Prostate gland (tissue), 2 donors: ENCODE data around the gene LPP. TPM values are rescaled to one million over a fixed set of nuclear protein-coding genes. Genes with fewer than 3 reads are reported as not detected.
A peak's percentile ranks its signal among the peaks of the same experiment; 100 is the strongest.

Source experiments
- DNase-seq: peaks from one replicate; pipeline ENCODE4 v3.0.0-alpha.2; 2019; ENCODE audit warnings: low spot score
- H3K27ac ChIP-seq, 2 donors: fragments of 200-600 bp; sonication (generic); 2 replicates each; pipeline ENCODE4 v1.5.1; 2017 to 2019
- H3K27me3 ChIP-seq: fragments of 200-600 bp; sonication (generic); replicated peaks from 2 replicates; pipeline ENCODE4 v1.5.1; 2019; ENCODE audit not compliant: insufficient read depth
- H3K36me3 ChIP-seq, 2 donors: fragments of 200-600 bp; sonication (generic); 1 replicate in 1 of 2; 2 replicates in 1 of 2; pipeline versions ENCODE4 v1.5.1 to v1.8.1; 2017 to 2019
- H3K4me1 ChIP-seq: fragments of 200-600 bp; sonication (generic); replicated peaks from 2 replicates; pipeline ENCODE4 v1.5.1; 2019
- H3K4me3 ChIP-seq, 2 donors: fragments of 200-600 bp; sonication (generic); 2 replicates each; pipeline ENCODE4 v1.5.1; 2017 to 2019
- H3K9me3 ChIP-seq: fragments of 200-600 bp; sonication (generic); 2 replicates; pipeline ENCODE4 v1.5.1; 2017
- POLR2A ChIP-seq: fragments of 450-650 bp; IDR thresholded peaks from one replicate; pipeline ENCODE4 v1.6.1; 2016; ENCODE audit warnings: antibody characterized with exemption, mild to moderate bottlenecking
- POLR2AphosphoS5 ChIP-seq: sonication (generic); formaldehyde crosslinking; IDR thresholded peaks from one replicate; pipeline ENCODE4 v1.6.1; 2017; ENCODE audit warnings: antibody characterized with exemption
- WGBS: methylation state at CpG from one replicate; pipeline ENCODE4 v1.1.5; 2018; 5-methylcytosine and 5-hydroxymethylcytosine counted together
- intact Hi-C: fragments of 100-400 bp; cut with DNase I; formaldehyde crosslinking; loops from one replicate; pipeline ENCODE4 v1.14.2; 2022
- total RNA-seq, 2 donors: library from RNA; depleted of rRNA; stranded (reverse); fragments of >200 nt; gene quantifications; one replicate each; pipeline ENCODE4 v1.1.0, GENCODE V29; 2016
- TF ChIP-seq, protein P1 (sequence below), 4 experiments: fragments of 200-600 bp in 2 of 4; fragments of 450-650 bp in 2 of 4; sonication (generic) in 2 of 4; IDR thresholded peaks; 1 replicate in 3 of 4; 2 replicates in 1 of 4; pipeline ENCODE4 v1.5.1; 2016 to 2019; ENCODE audit warnings: antibody characterized with exemption in 4 of 4, mild to moderate bottlenecking in 2 of 4, moderate library complexity in 2 of 4

The LPP gene
- total RNA-seq, 2 donors from 2014 or later, result 219 to 248 TPM

DNA sequence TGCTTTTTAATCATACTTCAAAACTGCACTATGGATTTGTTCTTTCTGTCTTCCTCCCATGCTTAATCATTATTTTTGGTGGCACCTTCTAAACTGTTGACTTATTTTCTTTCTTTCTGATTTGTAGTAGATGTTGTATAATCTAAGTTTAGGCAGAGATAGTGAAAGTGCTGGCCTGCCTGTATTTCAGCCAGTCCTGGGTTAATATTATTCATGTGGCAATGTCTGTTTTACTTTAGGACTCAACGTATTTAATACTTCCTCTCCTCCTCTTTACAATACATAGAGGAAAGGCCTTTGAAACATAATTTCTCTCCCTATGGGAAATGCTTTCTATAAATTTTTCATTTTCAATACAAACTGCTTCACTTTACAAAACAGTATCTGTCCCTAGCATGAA lies 690.1 kb downstream of the LPP start:
- WGBS, result 74% methylated on average over 1 of the region's 1 CpG

DNA sequence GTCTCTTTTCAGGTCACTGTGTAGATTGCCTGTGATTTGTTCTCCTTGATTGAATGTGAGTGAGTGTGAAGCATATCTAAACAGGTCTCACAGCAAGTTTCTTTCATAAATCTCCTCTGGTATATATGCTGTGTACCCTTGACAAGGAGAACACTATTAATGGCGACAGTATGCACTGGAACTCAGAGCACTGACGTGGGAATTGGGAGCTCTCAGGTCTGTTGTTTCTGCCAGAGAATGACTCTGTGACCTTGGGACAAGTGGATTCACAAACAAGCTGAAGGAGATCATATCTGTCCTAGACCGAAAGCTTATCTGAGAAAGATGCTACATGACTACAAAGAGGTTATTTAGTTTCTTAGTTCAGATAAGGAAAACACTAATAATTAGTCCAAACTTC lies 691.6 kb downstream of the LPP start:
- no peak for TF ChIP-seq POLR2A
- no peak for TF ChIP-seq POLR2AphosphoS5
- TF ChIP-seq, protein P1, sequence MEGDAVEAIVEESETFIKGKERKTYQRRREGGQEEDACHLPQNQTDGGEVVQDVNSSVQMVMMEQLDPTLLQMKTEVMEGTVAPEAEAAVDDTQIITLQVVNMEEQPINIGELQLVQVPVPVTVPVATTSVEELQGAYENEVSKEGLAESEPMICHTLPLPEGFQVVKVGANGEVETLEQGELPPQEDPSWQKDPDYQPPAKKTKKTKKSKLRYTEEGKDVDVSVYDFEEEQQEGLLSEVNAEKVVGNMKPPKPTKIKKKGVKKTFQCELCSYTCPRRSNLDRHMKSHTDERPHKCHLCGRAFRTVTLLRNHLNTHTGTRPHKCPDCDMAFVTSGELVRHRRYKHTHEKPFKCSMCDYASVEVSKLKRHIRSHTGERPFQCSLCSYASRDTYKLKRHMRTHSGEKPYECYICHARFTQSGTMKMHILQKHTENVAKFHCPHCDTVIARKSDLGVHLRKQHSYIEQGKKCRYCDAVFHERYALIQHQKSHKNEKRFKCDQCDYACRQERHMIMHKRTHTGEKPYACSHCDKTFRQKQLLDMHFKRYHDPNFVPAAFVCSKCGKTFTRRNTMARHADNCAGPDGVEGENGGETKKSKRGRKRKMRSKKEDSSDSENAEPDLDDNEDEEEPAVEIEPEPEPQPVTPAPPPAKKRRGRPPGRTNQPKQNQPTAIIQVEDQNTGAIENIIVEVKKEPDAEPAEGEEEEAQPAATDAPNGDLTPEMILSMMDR (IDR thresholded peaks at IDR 0.05), result no peak
- WGBS, result 81% methylated on average over 3 of the region's 3 CpGs

More for the DNA sequence above, 690.1 kb downstream of the LPP start:
- intact Hi-C loops, result no loop called here
- TF ChIP-seq, protein P1 (IDR thresholded peaks at IDR 0.05), result no peak
- TF ChIP-seq POLR2A (no peak), POLR2AphosphoS5 (no peak)
- Histone ChIP-seq H3K4me3 (no peak overlapping the region), H3K27me3 (no peaks in the 10 kb centered on the region), H3K9me3 (no peaks in the 10 kb centered on the region), H3K36me3 (no peaks in the 10 kb centered on the region), H3K27ac (no peak overlapping the region), H3K4me1 (no peaks in the 10 kb centered on the region)
- DNase-seq, result no peak

DNA sequence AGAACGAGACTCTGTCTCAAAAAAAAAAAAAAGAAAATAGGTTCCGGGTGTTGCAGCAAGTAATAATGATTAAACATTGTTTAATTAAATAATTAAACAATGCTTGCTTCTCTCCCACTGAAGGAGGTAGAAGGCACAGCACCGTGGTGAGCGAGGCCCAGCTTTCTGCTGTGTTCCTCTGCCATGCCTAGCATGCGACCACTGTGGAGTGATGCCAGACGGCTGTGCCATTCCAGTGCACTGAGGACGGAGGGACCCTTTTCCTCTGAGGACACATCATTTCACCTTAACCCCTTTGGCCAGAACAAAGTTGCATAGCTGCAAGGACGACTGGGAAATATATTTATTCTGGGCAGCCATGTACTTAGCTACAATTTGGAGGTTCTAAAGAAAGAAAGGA lies 695.0 kb downstream of the LPP start:
- WGBS, result 70% methylated on average over 8 of the region's 8 CpGs
- Histone ChIP-seq H3K36me3 (no peaks in the 10 kb centered on the region), H3K9me3 (no peaks in the 10 kb centered on the region), H3K4me3 (no peak overlapping the region), H3K4me1 (no peaks in the 10 kb centered on the region), H3K27me3 (no peaks in the 10 kb centered on the region), H3K27ac (no peak overlapping the region)
- intact Hi-C loops, result no loop called here
- TF ChIP-seq, protein P1 (IDR thresholded peaks at IDR 0.05), result no peak
- DNase-seq, result no peak

More for the DNA sequence above, 691.6 kb downstream of the LPP start:
- no peak overlapping the region for H3K27ac ChIP-seq
- H3K4me1 ChIP-seq, result no peaks in the 10 kb centered on the region
- H3K9me3 ChIP-seq, result no peaks in the 10 kb centered on the region
- intact Hi-C loops, result no loop called here
- H3K4me3 ChIP-seq, result no peak overlapping the region
- H3K36me3 ChIP-seq, result no peaks in the 10 kb centered on the region
- DNase-seq, result no peak
- H3K27me3 ChIP-seq, result no peaks in the 10 kb centered on the region

DNA sequence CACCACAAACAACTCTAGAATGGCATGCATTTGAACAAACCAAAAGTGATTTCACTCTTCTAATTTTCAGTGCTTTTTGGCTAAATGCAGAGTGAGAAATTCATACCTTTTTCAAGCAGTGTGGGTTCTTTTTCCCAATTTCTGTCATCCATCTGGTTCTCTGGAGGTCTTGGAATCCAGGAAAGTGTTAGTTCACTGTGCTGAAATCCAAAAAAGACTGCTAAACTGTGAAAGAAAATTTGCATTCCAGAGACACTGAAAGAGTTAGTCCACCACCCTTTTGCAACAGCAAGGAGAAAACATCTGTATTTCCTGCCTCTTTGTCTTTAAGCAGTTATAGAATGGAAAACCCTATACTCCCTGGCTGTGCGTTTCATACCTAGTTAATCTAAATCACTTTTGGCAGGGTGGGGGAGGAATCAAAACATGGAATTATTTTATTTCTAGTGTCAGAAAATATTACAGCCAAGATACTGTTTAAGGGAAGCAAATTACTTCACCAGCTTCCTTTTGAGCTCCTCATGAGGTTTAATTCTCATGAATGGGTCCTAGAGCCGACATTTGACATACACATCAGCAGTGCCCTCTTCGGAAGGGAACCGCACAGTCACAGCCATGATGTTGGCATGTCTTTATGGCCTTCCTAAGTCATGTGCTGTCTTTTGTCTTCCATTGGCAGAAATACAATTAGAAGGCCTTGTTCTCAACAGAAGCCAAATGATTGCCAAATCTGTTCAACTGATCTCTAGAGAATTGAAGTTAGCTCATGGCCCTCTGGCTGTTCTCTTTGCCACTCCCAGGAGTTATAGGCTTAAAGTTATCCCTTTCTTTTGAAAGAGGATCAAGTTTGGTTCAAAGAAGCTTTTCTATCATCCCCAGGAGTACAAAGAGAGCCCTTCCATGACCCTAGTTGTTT lies 700.2 kb downstream of the LPP start:
- peak; percentile 7 for DNase-seq
- intact Hi-C loops, result no loop called here
- Histone ChIP-seq H3K4me3 (no peak overlapping the region), H3K36me3 (no peaks in the 10 kb centered on the region), H3K27ac (no peak overlapping the region), H3K9me3 (no peaks in the 10 kb centered on the region), H3K27me3 (no peaks in the 10 kb centered on the region), H3K4me1 (no peaks in the 10 kb centered on the region)
- TF ChIP-seq POLR2AphosphoS5, result no peak
- WGBS, result 32% methylated on average over 4 of the region's 4 CpGs

DNA sequence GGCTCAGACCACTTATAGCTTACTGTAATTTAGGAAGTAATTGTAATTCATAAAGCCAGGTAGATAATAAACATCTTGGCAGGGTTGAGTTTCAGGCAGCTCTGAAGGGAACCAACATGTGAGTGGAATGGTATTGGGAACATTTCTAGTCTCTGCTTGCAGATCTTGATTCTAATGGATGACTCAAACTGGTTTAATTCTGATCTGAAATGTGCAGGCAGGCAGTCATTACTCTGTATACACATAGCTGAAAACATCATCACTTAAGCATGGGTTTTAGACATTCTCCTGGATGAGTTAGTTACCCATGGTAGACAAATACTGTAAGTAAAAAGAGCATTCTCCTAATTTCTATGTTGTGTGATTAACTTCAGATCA lies 700.8 kb downstream of the LPP start:
- H3K4me1 ChIP-seq, result no peaks in the 10 kb centered on the region
- H3K9me3 ChIP-seq, result no peaks in the 10 kb centered on the region
- no peak for DNase-seq
- H3K36me3 ChIP-seq, result no peaks in the 10 kb centered on the region
- H3K27me3 ChIP-seq, result no peaks in the 10 kb centered on the region
- H3K4me3 ChIP-seq, result no peak overlapping the region
- intact Hi-C loops, result no loop called here
- TF ChIP-seq POLR2AphosphoS5 (no peak), POLR2A (no peak)
- TF ChIP-seq, protein P1 (IDR thresholded peaks at IDR 0.05), result no peak
- no peak overlapping the region for H3K27ac ChIP-seq
